Measurements from ENCODE around the gene ZNF92. TPM values are rescaled to one million over a fixed set of nuclear protein-coding genes. Genes with fewer than 3 reads are reported as not detected.

Gene ZNF92
- 4.6 and 5.2 TPM in 2 replicates for total RNA-seq

DNA sequence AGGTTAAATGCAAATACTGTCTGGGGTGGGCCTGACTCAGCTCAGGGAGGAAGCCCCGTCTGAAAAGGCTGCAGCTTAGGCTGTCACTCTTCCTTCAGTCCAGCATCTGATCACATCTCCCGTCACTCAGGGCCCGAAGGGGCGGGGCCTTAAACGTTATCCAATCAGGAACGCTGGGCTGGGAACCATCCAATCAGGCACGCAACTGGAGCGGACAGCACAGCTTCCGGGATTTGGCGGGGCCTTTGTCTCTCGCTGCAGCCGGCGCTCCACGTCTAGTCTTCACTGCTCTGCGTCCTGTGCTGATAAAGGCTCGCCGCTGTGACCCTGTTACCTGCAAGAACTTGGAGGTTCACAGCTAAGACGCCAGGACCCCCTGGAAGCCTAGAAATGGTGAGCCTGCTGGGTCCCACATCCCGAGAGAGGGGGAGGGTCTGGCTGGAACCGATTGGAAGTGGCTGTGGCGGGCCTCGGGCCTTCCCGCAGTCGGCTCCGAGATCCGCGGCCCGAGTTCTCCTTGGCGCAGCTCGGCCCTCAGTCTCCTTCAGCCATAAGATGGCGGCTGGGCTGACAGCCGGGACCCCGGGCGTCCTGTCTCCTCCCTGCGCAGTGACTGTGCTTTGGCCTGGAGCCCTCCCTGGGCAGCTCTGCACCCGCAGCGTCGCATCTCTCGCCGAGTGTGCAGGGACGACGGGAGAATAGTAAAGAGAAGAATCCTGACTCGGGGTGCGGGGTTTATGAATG, at the start of gene ZNF92:
Gene ZNF92 (plus strand): TSS at position 248 of the 744 bp plus-strand sequence. CDS start 143 bp downstream, at position 391.

